HG02623 (cell line): Measurements from ENCODE around the gene SCAF1.

ENCODE experiments used
- ATAC-seq: cut with Tn5 transposase; IDR thresholded peaks from one replicate; pipeline ENCODE4 v1.9.1; 2021; ENCODE audit warnings: moderate library complexity; ENCODE audit not compliant: unreplicated experiment

The SCAF1 gene

DNA sequence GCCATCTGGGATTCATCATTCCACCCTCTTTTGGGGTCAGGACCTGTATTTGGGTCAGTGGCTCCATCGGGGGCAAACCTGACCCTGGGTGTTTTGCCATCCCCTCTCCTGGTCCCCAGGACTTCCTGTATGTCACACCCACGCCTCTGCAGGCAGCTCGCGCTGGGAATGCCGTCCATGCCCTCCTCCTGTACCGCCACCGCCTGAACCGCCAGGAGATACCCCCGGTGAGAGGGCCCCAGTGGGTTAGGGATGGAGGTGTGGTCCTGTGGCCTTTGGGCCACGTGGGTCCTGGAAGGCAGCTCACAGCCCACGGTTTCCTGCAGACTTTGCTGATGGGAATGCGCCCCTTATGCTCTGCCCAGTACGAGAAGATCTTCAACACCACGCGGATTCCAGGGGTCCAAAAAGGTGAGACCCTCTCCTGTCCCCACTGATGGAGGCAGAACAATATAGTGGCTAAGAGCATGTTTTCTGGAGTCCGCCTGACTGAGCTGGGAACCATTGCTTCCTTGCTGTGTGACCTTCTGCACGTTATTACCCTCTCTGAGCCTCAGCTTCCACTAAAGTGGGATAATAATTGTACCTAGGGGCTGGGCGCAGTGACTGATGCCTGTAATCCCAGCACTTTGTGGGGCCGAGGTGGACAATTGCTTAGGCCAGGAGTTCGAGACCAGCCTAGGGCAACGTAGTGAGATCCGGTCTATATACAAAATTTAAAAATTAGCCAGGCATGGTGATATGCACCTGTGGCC lies 63.1 kb downstream of the SCAF1 start:
- no peak for ATAC-seq

- ATAC-seq = no peak
Measured at GRCh38 chr19:49705919-49706318, 63.9 kb downstream of the SCAF1 start.
